ENCODE measurements around the gene ALG1. TPM values are rescaled to one million over a fixed set of nuclear protein-coding genes. Genes with fewer than 3 reads are reported as not detected.

Gene ALG1
- total and polyA plus RNA-seq, 2 experiments from 2014 or later: 20.2 to 36.4 TPM

DNA sequence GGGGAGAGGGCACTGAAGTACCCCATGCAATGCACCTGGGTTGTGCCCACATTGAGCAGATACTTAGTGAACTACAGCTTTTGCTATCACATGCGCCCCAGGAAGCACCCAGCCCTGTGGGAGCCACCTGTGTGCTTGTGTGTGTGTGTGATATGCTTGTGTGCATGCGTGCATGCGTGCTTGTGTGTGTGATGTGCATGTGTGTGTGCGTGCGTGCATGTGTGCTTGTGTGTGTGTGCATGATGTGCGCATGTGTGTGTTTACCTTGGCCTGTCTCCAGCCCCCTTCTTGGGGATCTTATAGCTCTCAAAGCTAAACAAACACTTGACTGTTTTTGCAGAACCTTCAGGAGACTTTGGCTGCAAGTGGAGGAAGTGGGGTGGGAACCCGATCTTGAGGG is 6.7 kb upstream of the ALG1 start (continued):
- no peak for TF ChIP-seq CTCF (conservative IDR thresholded peaks at IDR 0.05; ENCODE audit: low read depth in 2 of 2)

GRCh38 chr16:5065326-5065725 is 6.3 kb upstream of the ALG1 start:
- H3K9me3 Mint-ChIP-seq: no peaks in the 10 kb centered on the region
- H3K36me3 ChIP-seq (ENCODE audit: insufficient read depth): no peaks in the 10 kb centered on the region
- ATAC-seq: no peak
- H3K9me2 ChIP-seq (ENCODE audit: insufficient read depth): no peaks in the 10 kb centered on the region
- H3K36me3 Mint-ChIP-seq (ENCODE audit: low read depth): no peaks in the 10 kb centered on the region
- no peak overlapping the region for H2AFZ ChIP-seq
- no peak overlapping the region for H3K4me2 ChIP-seq
- H3K79me2 ChIP-seq (replicated peaks; ENCODE audit: insufficient read depth): no peaks in the 10 kb centered on the region
- no peak overlapping the region for H3K4me3 ChIP-seq
- no peak overlapping the region for H3K27ac Mint-ChIP-seq
- no peak overlapping the region for H3K4me3 Mint-ChIP-seq
- peaks cover 15% of the 10 kb centered on the region for H3K4me1 Mint-ChIP-seq
- H3F3A ChIP-seq (replicated peaks; ENCODE audit: low read depth): no peaks in the 10 kb centered on the region; the same call in 1 of the 2 replicates
- H3K27ac ChIP-seq (ENCODE audit: low read depth): no peak overlapping the region
- no peaks in the 10 kb centered on the region for H4K20me1 ChIP-seq (replicated peaks; ENCODE audit: insufficient read depth)
- H3K27me3 ChIP-seq (ENCODE audit: insufficient read depth): no peaks in the 10 kb centered on the region
- no peaks in the 10 kb centered on the region; the same call in 1 of the 2 replicates for H3K4me1 ChIP-seq (ENCODE audit: insufficient read depth)
- peaks cover 10% of the 10 kb centered on the region for H3K27me3 Mint-ChIP-seq (ENCODE audit: insufficient read depth, low read depth, poor library complexity)
- no peak for DNase-seq (ENCODE audit: low spot score)
- no peak for TF ChIP-seq POLR2AphosphoS5 (IDR thresholded peaks at IDR 0.05; ENCODE audit: low read depth)
- TF ChIP-seq CTCF (conservative IDR thresholded peaks at IDR 0.05; ENCODE audit: low read depth in 2 of 2): no peak
- TF ChIP-seq EZH2phosphoT487 (IDR thresholded peaks at IDR 0.05; ENCODE audit: unreplicated experiment): no peak
- TF ChIP-seq, protein P1, sequence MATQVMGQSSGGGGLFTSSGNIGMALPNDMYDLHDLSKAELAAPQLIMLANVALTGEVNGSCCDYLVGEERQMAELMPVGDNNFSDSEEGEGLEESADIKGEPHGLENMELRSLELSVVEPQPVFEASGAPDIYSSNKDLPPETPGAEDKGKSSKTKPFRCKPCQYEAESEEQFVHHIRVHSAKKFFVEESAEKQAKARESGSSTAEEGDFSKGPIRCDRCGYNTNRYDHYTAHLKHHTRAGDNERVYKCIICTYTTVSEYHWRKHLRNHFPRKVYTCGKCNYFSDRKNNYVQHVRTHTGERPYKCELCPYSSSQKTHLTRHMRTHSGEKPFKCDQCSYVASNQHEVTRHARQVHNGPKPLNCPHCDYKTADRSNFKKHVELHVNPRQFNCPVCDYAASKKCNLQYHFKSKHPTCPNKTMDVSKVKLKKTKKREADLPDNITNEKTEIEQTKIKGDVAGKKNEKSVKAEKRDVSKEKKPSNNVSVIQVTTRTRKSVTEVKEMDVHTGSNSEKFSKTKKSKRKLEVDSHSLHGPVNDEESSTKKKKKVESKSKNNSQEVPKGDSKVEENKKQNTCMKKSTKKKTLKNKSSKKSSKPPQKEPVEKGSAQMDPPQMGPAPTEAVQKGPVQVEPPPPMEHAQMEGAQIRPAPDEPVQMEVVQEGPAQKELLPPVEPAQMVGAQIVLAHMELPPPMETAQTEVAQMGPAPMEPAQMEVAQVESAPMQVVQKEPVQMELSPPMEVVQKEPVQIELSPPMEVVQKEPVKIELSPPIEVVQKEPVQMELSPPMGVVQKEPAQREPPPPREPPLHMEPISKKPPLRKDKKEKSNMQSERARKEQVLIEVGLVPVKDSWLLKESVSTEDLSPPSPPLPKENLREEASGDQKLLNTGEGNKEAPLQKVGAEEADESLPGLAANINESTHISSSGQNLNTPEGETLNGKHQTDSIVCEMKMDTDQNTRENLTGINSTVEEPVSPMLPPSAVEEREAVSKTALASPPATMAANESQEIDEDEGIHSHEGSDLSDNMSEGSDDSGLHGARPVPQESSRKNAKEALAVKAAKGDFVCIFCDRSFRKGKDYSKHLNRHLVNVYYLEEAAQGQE (IDR thresholded peaks at IDR 0.05; ENCODE audit: unreplicated experiment): no peak
- TF ChIP-seq, protein P2, sequence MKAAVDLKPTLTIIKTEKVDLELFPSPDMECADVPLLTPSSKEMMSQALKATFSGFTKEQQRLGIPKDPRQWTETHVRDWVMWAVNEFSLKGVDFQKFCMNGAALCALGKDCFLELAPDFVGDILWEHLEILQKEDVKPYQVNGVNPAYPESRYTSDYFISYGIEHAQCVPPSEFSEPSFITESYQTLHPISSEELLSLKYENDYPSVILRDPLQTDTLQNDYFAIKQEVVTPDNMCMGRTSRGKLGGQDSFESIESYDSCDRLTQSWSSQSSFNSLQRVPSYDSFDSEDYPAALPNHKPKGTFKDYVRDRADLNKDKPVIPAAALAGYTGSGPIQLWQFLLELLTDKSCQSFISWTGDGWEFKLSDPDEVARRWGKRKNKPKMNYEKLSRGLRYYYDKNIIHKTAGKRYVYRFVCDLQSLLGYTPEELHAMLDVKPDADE (IDR thresholded peaks at IDR 0.05): no peak
- TF ChIP-seq NANOG (IDR thresholded peaks at IDR 0.05; ENCODE audit: borderline replicate concordance): no peak
- no peak for TF ChIP-seq CREB1 (CRISPR knock-in tag; IDR thresholded peaks at IDR 0.05; ENCODE audit: low read depth)
- no peak for TF ChIP-seq ZNF114 (CRISPR knock-in tag; IDR thresholded peaks at IDR 0.05)
- no peak for TF ChIP-seq ZNF462 (CRISPR knock-in tag; IDR thresholded peaks at IDR 0.05)
- TF ChIP-seq STAT1 (IDR thresholded peaks at IDR 0.05; ENCODE audit: unreplicated experiment): no peak
- TF ChIP-seq ZNF331 (CRISPR knock-in tag; IDR thresholded peaks at IDR 0.05; ENCODE audit: low read depth): no peak

All from GM23338 (cell line).